Fibroblast of the aortic adventitia (primary cell): ENCODE results near the gene HUNK. TPM values are rescaled to one million over a fixed set of nuclear protein-coding genes. Genes with fewer than 3 reads are reported as not detected.

Experiments used
- DNase-seq: peaks from one replicate; pipeline ENCODE4 v3.0.0-alpha.2; 2010; ENCODE audit warnings: low read depth
- H3K4me3 ChIP-seq: 2 replicates; pipeline ENCODE4 v1.5.1; 2011; ENCODE audit warnings: low read depth, mild to moderate bottlenecking, control low read depth, low read length, moderate library complexity
- CTCF ChIP-seq: IDR thresholded peaks from 2 replicates; pipeline ENCODE4 v1.5.1; 2011; ENCODE audit warnings: mild to moderate bottlenecking, low read length, control low read depth, inconsistent platforms; ENCODE audit not compliant: insufficient read depth
- total RNA-seq: library from RNA; depleted of rRNA; stranded (reverse); fragments of >200 nt; gene quantifications from 2 replicates; pipeline ENCODE4 v1.2.3, GENCODE V29; 2012; ENCODE audit warnings: low replicate concordance

The HUNK gene
- total RNA-seq, 1 donor, result 0.45 TPM

GRCh38 chr21:32015461-32016139 lies 142.8 kb downstream of the HUNK start:
- no peak for TF ChIP-seq CTCF
- no peak overlapping the region for H3K4me3 ChIP-seq
- DNase-seq, result no peak

DNA sequence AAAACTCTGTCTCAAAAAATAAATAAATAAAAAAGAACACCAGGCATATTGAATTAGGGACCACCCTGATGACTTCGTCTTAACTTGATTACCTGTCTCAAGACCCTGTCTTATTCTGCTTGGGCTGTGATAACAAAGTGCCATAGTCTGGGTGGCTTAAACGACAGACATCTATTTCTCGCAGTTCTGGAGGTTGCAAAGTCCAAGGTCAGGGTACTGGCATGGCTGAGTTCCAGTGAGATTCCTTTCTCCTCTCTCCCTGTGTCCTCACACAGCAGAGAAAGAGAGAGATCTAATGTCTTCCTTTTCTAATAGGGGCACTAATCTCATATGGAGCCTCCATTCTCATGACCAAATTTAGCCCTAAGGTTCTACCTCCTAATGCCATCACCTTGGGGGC lies 145.6 kb downstream of the HUNK start:
- no peak for TF ChIP-seq CTCF
- H3K4me3 ChIP-seq, result no peak overlapping the region

GRCh38 chr21:32020564-32020963 lies 147.7 kb downstream of the HUNK start:
- no peak for DNase-seq
- TF ChIP-seq CTCF, result no peak

More for the DNA sequence above, 145.6 kb downstream of the HUNK start:
- DNase-seq, result no peak

DNA sequence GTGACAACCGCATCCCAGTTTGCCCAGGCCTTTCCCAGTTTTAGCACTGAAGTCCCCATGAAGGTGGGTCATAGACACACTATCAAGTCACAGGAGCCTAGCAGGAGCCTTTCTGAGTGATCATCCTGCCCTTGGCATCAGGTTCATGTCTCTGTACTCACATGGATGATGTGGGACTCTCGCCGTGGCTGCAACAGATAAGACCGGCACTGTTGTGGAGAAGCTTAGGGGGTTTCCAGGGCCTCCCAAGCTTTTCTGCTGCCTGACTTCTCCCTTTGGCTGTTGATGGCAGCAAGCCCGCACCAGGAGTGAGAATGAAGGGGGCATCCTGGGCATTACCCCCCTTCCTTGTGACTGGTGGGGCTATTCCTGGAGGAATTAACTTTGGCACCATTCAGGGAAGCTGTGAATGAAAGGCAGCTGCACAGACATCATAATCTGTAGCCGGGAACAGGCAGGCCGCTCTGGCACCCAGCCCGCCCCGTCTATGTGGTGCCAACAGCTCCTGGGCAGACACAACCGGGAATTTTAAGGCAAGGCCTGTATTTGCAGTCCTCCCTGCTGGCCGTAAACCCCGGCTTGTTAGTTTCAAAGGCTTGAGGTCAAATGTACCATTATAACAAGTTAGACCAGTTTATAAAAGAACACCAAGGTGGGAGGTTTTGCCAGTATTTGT lies 148.6 kb downstream of the HUNK start:
- TF ChIP-seq CTCF, result no peak
- no peak overlapping the region for H3K4me3 ChIP-seq
- DNase-seq, result no peak

More at GRCh38 chr21:32020564-32020963, 147.7 kb downstream of the HUNK start:
- no peak overlapping the region for H3K4me3 ChIP-seq

- DNase-seq, result no peak
- no peak overlapping the region for H3K4me3 ChIP-seq
- TF ChIP-seq CTCF, result no peak
These were observed 149.3 kb downstream of the HUNK start for GRCh38 chr21:32022146-32022545.

DNA sequence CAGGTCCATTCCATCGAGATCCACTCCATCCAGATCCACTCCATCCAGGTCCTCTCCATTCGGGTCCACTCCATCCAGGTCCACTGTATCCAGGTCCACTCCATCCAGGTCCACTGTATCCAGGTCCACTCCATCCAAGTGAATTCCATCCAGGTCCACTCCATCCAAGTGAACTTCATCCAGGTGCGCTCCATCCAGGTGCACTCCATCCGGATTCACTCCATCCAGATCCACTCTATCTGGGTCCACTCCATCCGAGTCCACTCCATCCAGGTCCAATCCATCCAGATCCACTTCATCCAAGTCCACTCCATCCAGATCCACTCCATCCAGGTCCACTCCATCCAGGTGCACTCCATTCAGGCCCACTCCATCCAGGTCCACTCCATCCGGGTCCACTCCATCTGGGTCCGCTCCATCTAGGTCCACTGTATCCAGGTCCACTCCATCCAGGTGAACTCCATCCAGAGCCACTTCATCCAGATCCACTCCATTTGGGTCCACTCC lies 157.4 kb downstream of the HUNK start:
- H3K4me3 ChIP-seq, result no peak overlapping the region
- no peak for DNase-seq
- TF ChIP-seq CTCF, result no peak
